ENCODE results near the gene DICER1. TPM values are rescaled to one million over a fixed set of nuclear protein-coding genes. Genes with fewer than 3 reads are reported as not detected.

Gene DICER1
- total and polyA plus RNA-seq, 2 donors (not counting 3 experiments of a cell fraction or from before 2014, with no cell fraction given), result 8.3 to 43.6 TPM

DNA sequence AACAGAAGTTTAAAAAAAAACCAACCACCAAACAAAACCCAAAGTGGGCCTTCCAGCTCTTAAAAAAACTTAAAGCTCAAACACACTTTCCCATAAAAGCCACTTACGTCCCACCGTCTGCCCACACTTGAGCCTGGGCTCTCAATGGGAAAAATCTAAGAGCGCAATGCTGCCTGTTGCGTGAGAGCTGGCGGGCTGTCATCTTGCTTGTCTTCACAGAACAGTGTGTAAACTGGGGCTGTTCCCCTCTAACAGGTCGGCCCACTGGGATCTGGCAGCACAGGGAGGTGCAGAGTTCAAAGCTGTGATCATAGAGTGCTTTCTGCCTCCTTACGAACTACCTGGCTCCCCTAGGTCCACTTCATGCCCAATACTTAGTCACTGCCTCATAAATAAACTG is 80.0 kb downstream of the DICER1 start:
- no peak overlapping the region for H3K4me2 ChIP-seq (ENCODE audit: insufficient read depth, low read length)
- H3K9me3 ChIP-seq (replicated peaks; ENCODE audit: control insufficient read depth, insufficient read depth, low read length), result no peaks in the 10 kb centered on the region
- BruUV-seq (replicated peaks), result no TSS peak
- no peaks in the 10 kb centered on the region for H4K20me1 ChIP-seq (replicated peaks; ENCODE audit: control insufficient read depth, extremely low read depth, insufficient read depth, low read length)
- intact Hi-C loops (cut with micrococcal nuclease), result no loop called here
- POLR2A ChIA-PET, result no interaction called here
- no peak overlapping the region for H3K27ac ChIP-seq (ENCODE audit: insufficient read depth, low read depth, low read length)
- dilution Hi-C loops (cut with MboI; ENCODE audit: extremely low pct_ligation_motif_present, low sequenced_read_pairs), result no loop called here
- H2AFZ ChIP-seq (ENCODE audit: low read depth, low read length), result no peak overlapping the region
- no peaks in the 10 kb centered on the region for H3K4me1 ChIP-seq (ENCODE audit: control insufficient read depth, extremely low read depth, insufficient read depth, low read length)
- DNase-seq (ENCODE audit: low read depth, low spot score) (no peak), FAIRE-seq (no peak)
- no peak overlapping the region for H3K4me3 ChIP-seq (replicated peaks in 1 of 3; ENCODE audit: insufficient read depth in 1 of 3, low read depth in 1 of 3, low read length in 3 of 3)
- no peaks in the 10 kb centered on the region for H3K27me3 ChIP-seq (ENCODE audit: control insufficient read depth in 2 of 2, insufficient read depth in 2 of 2, low read length in 2 of 2)
- TF ChIP-seq, protein P1, sequence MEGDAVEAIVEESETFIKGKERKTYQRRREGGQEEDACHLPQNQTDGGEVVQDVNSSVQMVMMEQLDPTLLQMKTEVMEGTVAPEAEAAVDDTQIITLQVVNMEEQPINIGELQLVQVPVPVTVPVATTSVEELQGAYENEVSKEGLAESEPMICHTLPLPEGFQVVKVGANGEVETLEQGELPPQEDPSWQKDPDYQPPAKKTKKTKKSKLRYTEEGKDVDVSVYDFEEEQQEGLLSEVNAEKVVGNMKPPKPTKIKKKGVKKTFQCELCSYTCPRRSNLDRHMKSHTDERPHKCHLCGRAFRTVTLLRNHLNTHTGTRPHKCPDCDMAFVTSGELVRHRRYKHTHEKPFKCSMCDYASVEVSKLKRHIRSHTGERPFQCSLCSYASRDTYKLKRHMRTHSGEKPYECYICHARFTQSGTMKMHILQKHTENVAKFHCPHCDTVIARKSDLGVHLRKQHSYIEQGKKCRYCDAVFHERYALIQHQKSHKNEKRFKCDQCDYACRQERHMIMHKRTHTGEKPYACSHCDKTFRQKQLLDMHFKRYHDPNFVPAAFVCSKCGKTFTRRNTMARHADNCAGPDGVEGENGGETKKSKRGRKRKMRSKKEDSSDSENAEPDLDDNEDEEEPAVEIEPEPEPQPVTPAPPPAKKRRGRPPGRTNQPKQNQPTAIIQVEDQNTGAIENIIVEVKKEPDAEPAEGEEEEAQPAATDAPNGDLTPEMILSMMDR (IDR thresholded peaks at IDR 0.05; ENCODE audit: extremely low read depth in 1 of 2, insufficient read depth in 1 of 2, low read depth in 1 of 2, low read length in 2 of 2), result no peak
- TF ChIP-seq, protein P2, sequence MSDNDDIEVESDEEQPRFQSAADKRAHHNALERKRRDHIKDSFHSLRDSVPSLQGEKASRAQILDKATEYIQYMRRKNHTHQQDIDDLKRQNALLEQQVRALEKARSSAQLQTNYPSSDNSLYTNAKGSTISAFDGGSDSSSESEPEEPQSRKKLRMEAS (IDR thresholded peaks at IDR 0.05; ENCODE audit: insufficient read depth, insufficient read length), result no peak
- TF ChIP-seq GATA2 (IDR thresholded peaks at IDR 0.05; ENCODE audit: insufficient read depth, insufficient read length, low read depth, low read length) (no peak), MYC (IDR thresholded peaks at IDR 0.05; ENCODE audit: low read depth, low read length) (no peak), JUN (IDR thresholded peaks at IDR 0.05; ENCODE audit: borderline replicate concordance, insufficient read depth, insufficient read length, low read depth) (no peak), FOS (IDR thresholded peaks at IDR 0.05; ENCODE audit: borderline replicate concordance, insufficient read depth, low read length) (no peak), POLR2AphosphoS5 (IDR thresholded peaks at IDR 0.05; ENCODE audit: insufficient read depth, low read depth, low read length) (no peak), POLR2A (IDR thresholded peaks at IDR 0.05; ENCODE audit: low read depth, low read length) (no peak), EZH2 (IDR thresholded peaks at IDR 0.05; ENCODE audit: borderline replicate concordance, low read depth, low read length, severe bottlenecking) (no peak)
- CTCF ChIA-PET, result no interaction called here
- no peaks in the 10 kb centered on the region for H3K36me3 ChIP-seq (ENCODE audit: control insufficient read depth in 2 of 2, extremely low read depth in 1 of 2, insufficient read depth in 2 of 2, low read length in 2 of 2)
- no peaks in the 10 kb centered on the region for H3K79me2 ChIP-seq (ENCODE audit: control insufficient read depth, insufficient read depth, low read length)
- no peak overlapping the region for H3K9ac ChIP-seq (replicated peaks; ENCODE audit: extremely low read depth, insufficient read depth, low read length)
- H3K9me1 ChIP-seq (replicated peaks; ENCODE audit: control insufficient read depth, extremely low read depth, insufficient read depth, low read length), result no peaks in the 10 kb centered on the region
